HG03460 (cell line): ENCODE results near the gene TMEM120A.

Experiments used
- ATAC-seq: cut with Tn5 transposase; IDR thresholded peaks from one replicate; pipeline ENCODE4 v1.9.1; 2021; ENCODE audit not compliant: unreplicated experiment

Gene TMEM120A

GRCh38 chr7:75960372-75960771 lies 34.0 kb downstream of the TMEM120A start:
- no peak for ATAC-seq

GRCh38 chr7:75958802-75959543 lies 35.4 kb downstream of the TMEM120A start:
- no peak for ATAC-seq

- ATAC-seq, result no peak
Observed at GRCh38 chr7:75957021-75957736, 37.2 kb downstream of the TMEM120A start.

- no peak for ATAC-seq
Observed at GRCh38 chr7:75955331-75955955, 39.0 kb downstream of the TMEM120A start.

- ATAC-seq, result no peak
Observed at GRCh38 chr7:75953931-75954330, 40.5 kb downstream of the TMEM120A start.

- no peak for ATAC-seq
Observed at GRCh38 chr7:75953431-75953830, 41.0 kb downstream of the TMEM120A start.

- ATAC-seq, result no peak
Observed at GRCh38 chr7:75951506-75951905, 42.9 kb downstream of the TMEM120A start.

GRCh38 chr7:75950111-75950681 lies 44.2 kb downstream of the TMEM120A start:
- no peak for ATAC-seq

- no peak for ATAC-seq
Observed at GRCh38 chr7:75948179-75948578, 46.2 kb downstream of the TMEM120A start.

GRCh38 chr7:75946207-75946855 lies 48.1 kb downstream of the TMEM120A start:
- ATAC-seq, result no peak

- no peak for ATAC-seq
Observed at GRCh38 chr7:75945297-75946168, 48.9 kb downstream of the TMEM120A start.

- ATAC-seq, result no peak
Observed at GRCh38 chr7:75944507-75944906, 49.9 kb downstream of the TMEM120A start.

GRCh38 chr7:75943864-75944263 lies 50.5 kb downstream of the TMEM120A start:
- no peak for ATAC-seq

GRCh38 chr7:75938921-75939320 lies 55.5 kb downstream of the TMEM120A start:
- no peak for ATAC-seq

GRCh38 chr7:75937958-75938786 lies 56.2 kb downstream of the TMEM120A start:
- ATAC-seq, result no peak
